Progenitor cell of endocrine pancreas (in vitro differentiated cells): Measurements from ENCODE around the gene NEGR1. TPM values are rescaled to one million over a fixed set of nuclear protein-coding genes. Genes with fewer than 3 reads are reported as not detected.

Experiments
- DNase-seq: peaks from one replicate; pipeline ENCODE4 v3.0.0; 2021; ENCODE audit warnings: low spot score; ENCODE audit not compliant: unreplicated experiment
- H3K27ac Mint-ChIP-seq: 2 replicates; pipeline ENCODE4 v1.8.0; 2021; ENCODE audit warnings: mild to moderate bottlenecking, moderate library complexity, mixed read lengths
- H3K27me3 Mint-ChIP-seq: 2 replicates; pipeline ENCODE4 v1.8.0; 2021; ENCODE audit warnings: mixed read lengths
- H3K36me3 Mint-ChIP-seq: 2 replicates; pipeline ENCODE4 v1.8.0; 2022; ENCODE audit warnings: mixed read lengths; ENCODE audit not compliant: insufficient read depth
- H3K4me1 Mint-ChIP-seq: 2 replicates; pipeline ENCODE4 v1.8.0; 2021; ENCODE audit warnings: low read depth, mixed read lengths
- H3K4me3 Mint-ChIP-seq: 2 replicates; pipeline ENCODE4 v1.8.0; 2021; ENCODE audit warnings: low read depth, mild to moderate bottlenecking, moderate library complexity, mixed read lengths
- H3K9me3 Mint-ChIP-seq: 2 replicates; pipeline ENCODE4 v1.8.0; 2021; ENCODE audit warnings: low read depth, mixed read lengths
- CTCF ChIP-seq: fragments of 200-600 bp; sonication (generic); IDR thresholded peaks from one replicate; pipeline ENCODE4 v1.5.0; 2021; ENCODE audit warnings: antibody characterized with exemption, mild to moderate bottlenecking; ENCODE audit not compliant: unreplicated experiment
- total RNA-seq: library from RNA; stranded (reverse); gene quantifications from 2 replicates; pipeline ENCODE4 v1.2.1, GENCODE V29; 2021

The NEGR1 gene
- total RNA-seq, 1 donor from 2014 or later: 3.1 TPM

GRCh38 chr1:71809085-71809484 is 473.3 kb downstream of the NEGR1 start:
- no peak overlapping the region for H3K4me3 Mint-ChIP-seq
- no peak for TF ChIP-seq CTCF
- no peak for DNase-seq
- no peak overlapping the region for H3K27ac Mint-ChIP-seq
- H3K27me3 Mint-ChIP-seq: no peaks in the 10 kb centered on the region
- H3K4me1 Mint-ChIP-seq: no peaks in the 10 kb centered on the region
- H3K36me3 Mint-ChIP-seq: no peaks in the 10 kb centered on the region
- peaks cover 5% of the 10 kb centered on the region for H3K9me3 Mint-ChIP-seq

- H3K27me3 Mint-ChIP-seq: no peaks in the 10 kb centered on the region
- peaks cover 5% of the 10 kb centered on the region for H3K9me3 Mint-ChIP-seq
- no peak for DNase-seq
- H3K4me1 Mint-ChIP-seq: no peaks in the 10 kb centered on the region
- H3K27ac Mint-ChIP-seq: no peak overlapping the region
- H3K4me3 Mint-ChIP-seq: no peak overlapping the region
- H3K36me3 Mint-ChIP-seq: no peaks in the 10 kb centered on the region
- no peak for TF ChIP-seq CTCF
These were observed 478.2 kb downstream of the NEGR1 start for GRCh38 chr1:71804140-71804539.

GRCh38 chr1:71796006-71796405 is 486.3 kb downstream of the NEGR1 start:
- no peak overlapping the region for H3K27ac Mint-ChIP-seq
- peak; percentile 39 for TF ChIP-seq CTCF
- H3K9me3 Mint-ChIP-seq: no peaks in the 10 kb centered on the region
- no peaks in the 10 kb centered on the region for H3K36me3 Mint-ChIP-seq
- DNase-seq: no peak
- no peaks in the 10 kb centered on the region for H3K27me3 Mint-ChIP-seq
- peaks cover 2% of the 10 kb centered on the region for H3K4me1 Mint-ChIP-seq
- no peak overlapping the region for H3K4me3 Mint-ChIP-seq

GRCh38 chr1:71792264-71792663 is 490.1 kb downstream of the NEGR1 start:
- Mint-ChIP-seq H3K4me1 (peaks cover 2% of the 10 kb centered on the region), H3K9me3 (no peaks in the 10 kb centered on the region), H3K4me3 (no peak overlapping the region), H3K27me3 (no peaks in the 10 kb centered on the region), H3K36me3 (no peaks in the 10 kb centered on the region), H3K27ac (no peak overlapping the region)
- no peak for DNase-seq
- no peak for TF ChIP-seq CTCF

- no peak overlapping the region for H3K27ac Mint-ChIP-seq
- no peak for TF ChIP-seq CTCF
- H3K4me3 Mint-ChIP-seq: no peak overlapping the region
- no peaks in the 10 kb centered on the region for H3K27me3 Mint-ChIP-seq
- no peak for DNase-seq
- peaks cover 2% of the 10 kb centered on the region for H3K4me1 Mint-ChIP-seq
- no peaks in the 10 kb centered on the region for H3K9me3 Mint-ChIP-seq
- no peaks in the 10 kb centered on the region for H3K36me3 Mint-ChIP-seq
These were observed 494.2 kb downstream of the NEGR1 start for GRCh38 chr1:71788113-71788512.
